Mucosa of rectum (tissue), 2 donors: Measurements from ENCODE around the gene ABCC5.

Experiments
- H3K27ac ChIP-seq, 2 donors: one replicate each; pipeline ENCODE4 v1.7.0; 2013; ENCODE audit warnings: inconsistent platforms in 2 of 2, low read depth in 2 of 2, low read length in 2 of 2
- H3K27me3 ChIP-seq, 2 donors: one replicate each; pipeline ENCODE4 v1.7.0; 2013; ENCODE audit warnings: low read length in 2 of 2; ENCODE audit not compliant: control insufficient read depth in 2 of 2, insufficient read depth in 2 of 2
- H3K36me3 ChIP-seq, 2 donors: one replicate each; pipeline ENCODE4 v1.7.0; 2013; ENCODE audit warnings: low read length in 2 of 2; ENCODE audit not compliant: control insufficient read depth in 2 of 2, insufficient read depth in 2 of 2
- H3K4me1 ChIP-seq, 2 donors: one replicate each; pipeline ENCODE4 v1.7.0; 2013; ENCODE audit warnings: low read length in 2 of 2, mild to moderate bottlenecking in 1 of 2; ENCODE audit not compliant: control insufficient read depth in 2 of 2, insufficient read depth in 2 of 2
- H3K4me3 ChIP-seq, 2 donors: one replicate each; pipeline ENCODE4 v1.7.0; 2013; ENCODE audit warnings: low read length in 2 of 2
- H3K9ac ChIP-seq, 2 donors: one replicate each; pipeline ENCODE4 v1.7.0; 2013; ENCODE audit warnings: low read length in 2 of 2, low read depth in 1 of 2, mild to moderate bottlenecking in 1 of 2
- H3K9me3 ChIP-seq, 2 donors: one replicate each; pipeline ENCODE4 v1.7.0; 2013; ENCODE audit warnings: low read length in 2 of 2; ENCODE audit not compliant: control insufficient read depth in 2 of 2
- donor health status: healthy.
- donor health status: Normal muscosa, but diverticular disease.

ABCC5 gene

GRCh38 chr3:183953471-183954070, 64.1 kb downstream of the ABCC5 start:
- no peak overlapping the region for H3K9ac ChIP-seq
- peaks cover 1 to 4% of the 10 kb centered on the region in 2 donors for H3K4me1 ChIP-seq
- H3K27ac ChIP-seq, result no peak overlapping the region
- H3K4me3 ChIP-seq, result no peak overlapping the region
- no peaks in the 10 kb centered on the region for H3K9me3 ChIP-seq
- peaks cover 14 to 19% of the 10 kb centered on the region in 2 donors for H3K36me3 ChIP-seq
- no peaks in the 10 kb centered on the region for H3K27me3 ChIP-seq

- Histone ChIP-seq H3K4me1 (no peaks in the 10 kb centered on the region), H3K4me3 (no peak overlapping the region), H3K27me3 (no peaks in the 10 kb centered on the region), H3K9ac (no peak overlapping the region), H3K27ac (no peak overlapping the region), H3K36me3 (peaks cover 14 to 31% of the 10 kb centered on the region in 2 donors), H3K9me3 (no peaks in the 10 kb centered on the region)
Measured at GRCh38 chr3:183951459-183951858, 66.2 kb downstream of the ABCC5 start.

GRCh38 chr3:183949690-183950089, 68.0 kb downstream of the ABCC5 start:
- Histone ChIP-seq H3K36me3 (peaks cover 23 to 40% of the 10 kb centered on the region in 2 donors), H3K4me3 (no peak overlapping the region)

GRCh38 chr3:183946037-183946436, 71.6 kb downstream of the ABCC5 start:
- Histone ChIP-seq H3K9me3 (no peaks in the 10 kb centered on the region), H3K9ac (no peak overlapping the region), H3K27ac (no peak overlapping the region), H3K27me3 (no peaks in the 10 kb centered on the region), H3K4me3 (no peak overlapping the region), H3K36me3 (peaks cover 19 to 48% of the 10 kb centered on the region in 2 donors), H3K4me1 (no peaks in the 10 kb centered on the region)

More at GRCh38 chr3:183949690-183950089, 68.0 kb downstream of the ABCC5 start:
- no peak overlapping the region for H3K9ac ChIP-seq
- no peaks in the 10 kb centered on the region for H3K9me3 ChIP-seq
- H3K27ac ChIP-seq, result no peak overlapping the region
- no peaks in the 10 kb centered on the region for H3K27me3 ChIP-seq
- no peaks in the 10 kb centered on the region for H3K4me1 ChIP-seq

GRCh38 chr3:183944775-183945174, 72.9 kb downstream of the ABCC5 start:
- Histone ChIP-seq H3K36me3 (peaks cover 19 to 40% of the 10 kb centered on the region in 2 donors), H3K9me3 (no peaks in the 10 kb centered on the region), H3K4me3 (no peak overlapping the region), H3K27ac (no peak overlapping the region), H3K9ac (no peak overlapping the region), H3K4me1 (no peaks in the 10 kb centered on the region), H3K27me3 (no peaks in the 10 kb centered on the region)

- Histone ChIP-seq H3K27ac (no peak overlapping the region), H3K36me3 (peaks cover 18 to 37% of the 10 kb centered on the region in 2 donors)
Measured at GRCh38 chr3:183943739-183944138, 73.9 kb downstream of the ABCC5 start.

GRCh38 chr3:183941216-183941615, 76.5 kb downstream of the ABCC5 start:
- Histone ChIP-seq H3K9ac (no peak overlapping the region), H3K27me3 (no peaks in the 10 kb centered on the region), H3K9me3 (no peaks in the 10 kb centered on the region), H3K4me3 (no peak overlapping the region), H3K36me3 (peaks cover 17 to 37% of the 10 kb centered on the region in 2 donors), H3K4me1 (no peaks in the 10 kb centered on the region), H3K27ac (no peak overlapping the region)

More at GRCh38 chr3:183943739-183944138, 73.9 kb downstream of the ABCC5 start:
- Histone ChIP-seq H3K9ac (no peak overlapping the region), H3K27me3 (no peaks in the 10 kb centered on the region), H3K9me3 (no peaks in the 10 kb centered on the region), H3K4me1 (no peaks in the 10 kb centered on the region), H3K4me3 (no peak overlapping the region)

DNA sequence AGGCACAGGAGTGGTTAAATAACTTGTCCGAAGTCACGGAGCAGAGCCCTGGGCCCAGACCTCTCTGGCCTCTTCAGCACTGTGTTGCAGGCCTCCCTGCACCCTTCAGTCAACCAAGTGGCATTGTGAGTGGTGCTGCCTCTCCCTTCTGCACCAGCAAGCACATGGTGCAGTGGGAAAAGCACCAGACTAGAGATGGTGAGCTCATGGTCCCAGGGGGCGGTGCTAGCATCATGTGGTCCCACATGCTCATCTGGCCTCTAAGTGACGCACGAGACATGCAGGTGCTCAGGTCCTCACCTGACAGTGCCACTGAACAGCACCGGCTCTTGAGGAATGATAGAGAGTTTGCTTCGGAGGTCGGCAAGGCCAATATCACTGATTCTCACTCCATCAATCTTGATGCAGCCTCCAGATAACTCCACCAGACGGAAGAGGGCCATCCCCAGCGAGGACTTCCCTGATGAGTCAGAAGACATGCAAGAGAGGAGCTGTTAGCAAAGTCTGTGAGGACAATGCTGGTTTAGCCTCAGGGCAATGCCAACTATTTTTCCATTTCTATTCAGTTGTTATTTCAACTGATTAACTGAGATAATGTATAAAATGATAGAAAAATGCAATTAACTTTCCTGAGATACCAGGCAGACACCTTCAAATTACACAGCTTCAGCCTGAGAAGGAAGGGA, 79.9 kb downstream of the ABCC5 start:
- Histone ChIP-seq H3K9ac (no peak overlapping the region), H3K9me3 (no peaks in the 10 kb centered on the region), H3K4me3 (no peak overlapping the region), H3K4me1 (no peaks in the 10 kb centered on the region), H3K36me3 (peaks cover 10 to 19% of the 10 kb centered on the region in 2 donors), H3K27me3 (no peaks in the 10 kb centered on the region), H3K27ac (no peak overlapping the region)

DNA sequence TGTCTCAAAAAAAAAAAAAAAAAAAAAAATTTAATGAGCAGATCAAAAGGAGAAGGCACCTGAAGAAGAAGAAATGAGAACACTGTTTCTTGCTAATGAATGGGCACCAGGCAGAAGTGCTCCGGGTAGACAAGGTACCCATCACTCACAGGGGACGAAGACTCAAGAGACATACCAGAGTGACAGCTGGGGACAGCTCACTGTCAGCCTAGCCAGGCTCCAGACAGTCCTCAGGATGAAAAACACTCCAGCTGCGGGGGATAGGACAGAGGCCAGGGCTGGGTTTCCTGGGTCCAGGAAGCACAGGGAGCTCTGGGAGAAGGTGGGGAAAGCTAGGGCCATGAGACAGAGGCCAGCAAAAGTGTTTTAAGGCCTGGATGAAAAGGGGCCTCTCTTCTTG, 84.5 kb downstream of the ABCC5 start:
- Histone ChIP-seq H3K9ac (no peak overlapping the region), H3K27me3 (no peaks in the 10 kb centered on the region), H3K9me3 (no peaks in the 10 kb centered on the region), H3K4me1 (peaks cover 11 to 14% of the 10 kb centered on the region in 2 donors), H3K4me3 (no peak overlapping the region), H3K27ac (no peak overlapping the region), H3K36me3 (peaks cover 8 to 12% of the 10 kb centered on the region in 2 donors)

GRCh38 chr3:183931881-183932280, 85.8 kb downstream of the ABCC5 start:
- no peaks in the 10 kb centered on the region for H3K27me3 ChIP-seq
- peak overlapping the region in 1 of 2 donors; percentile 5 for H3K9ac ChIP-seq
- peaks cover 11 to 14% of the 10 kb centered on the region in 2 donors for H3K4me1 ChIP-seq
- no peaks in the 10 kb centered on the region for H3K9me3 ChIP-seq
- no peak overlapping the region for H3K4me3 ChIP-seq
- H3K36me3 ChIP-seq, result peaks cover 2 to 9% of the 10 kb centered on the region in 2 donors
- no peak overlapping the region for H3K27ac ChIP-seq
